Brain microvascular endothelial cell (primary cell): Measurements from ENCODE around the gene ITPKC.

ENCODE experiments used
- DNase-seq: peaks from one replicate; pipeline ENCODE4 v3.0.0-alpha.2; 2020
- H3K27ac ChIP-seq: fragments of 250-450 bp; sonication (Bioruptor Pico); 2 replicates; pipeline ENCODE4 v1.5.1; 2020; ENCODE audit warnings: mild to moderate bottlenecking, moderate library complexity
- H3K27me3 ChIP-seq: fragments of 250-450 bp; sonication (Bioruptor Pico); replicated peaks from 2 replicates; pipeline ENCODE4 v1.5.1; 2020; ENCODE audit warnings: mild to moderate bottlenecking
- H3K36me3 ChIP-seq: fragments of 250-450 bp; sonication (Bioruptor Pico); replicated peaks from 2 replicates; pipeline ENCODE4 v1.5.1; 2020; ENCODE audit warnings: mild to moderate bottlenecking
- H3K4me3 ChIP-seq: 2 replicates; pipeline ENCODE4 v1.5.1; 2011; ENCODE audit warnings: low read depth, mild to moderate bottlenecking, control low read depth, low read length, moderate library complexity
- in situ Hi-C: cut with HindIII; loops from 2 replicates; pipeline ENCODE4 v1.10.0; 2017; ENCODE audit warnings: low sequenced_read_pairs, low pct_ligation_motif_present
- TF ChIP-seq, protein P1 (sequence below): IDR thresholded peaks from 2 replicates; pipeline ENCODE4 v1.5.1; 2011; ENCODE audit warnings: low read depth, mild to moderate bottlenecking, moderate library complexity, low read length, control low read depth, inconsistent platforms; ENCODE audit errors: missing control alignments

Gene ITPKC

DNA sequence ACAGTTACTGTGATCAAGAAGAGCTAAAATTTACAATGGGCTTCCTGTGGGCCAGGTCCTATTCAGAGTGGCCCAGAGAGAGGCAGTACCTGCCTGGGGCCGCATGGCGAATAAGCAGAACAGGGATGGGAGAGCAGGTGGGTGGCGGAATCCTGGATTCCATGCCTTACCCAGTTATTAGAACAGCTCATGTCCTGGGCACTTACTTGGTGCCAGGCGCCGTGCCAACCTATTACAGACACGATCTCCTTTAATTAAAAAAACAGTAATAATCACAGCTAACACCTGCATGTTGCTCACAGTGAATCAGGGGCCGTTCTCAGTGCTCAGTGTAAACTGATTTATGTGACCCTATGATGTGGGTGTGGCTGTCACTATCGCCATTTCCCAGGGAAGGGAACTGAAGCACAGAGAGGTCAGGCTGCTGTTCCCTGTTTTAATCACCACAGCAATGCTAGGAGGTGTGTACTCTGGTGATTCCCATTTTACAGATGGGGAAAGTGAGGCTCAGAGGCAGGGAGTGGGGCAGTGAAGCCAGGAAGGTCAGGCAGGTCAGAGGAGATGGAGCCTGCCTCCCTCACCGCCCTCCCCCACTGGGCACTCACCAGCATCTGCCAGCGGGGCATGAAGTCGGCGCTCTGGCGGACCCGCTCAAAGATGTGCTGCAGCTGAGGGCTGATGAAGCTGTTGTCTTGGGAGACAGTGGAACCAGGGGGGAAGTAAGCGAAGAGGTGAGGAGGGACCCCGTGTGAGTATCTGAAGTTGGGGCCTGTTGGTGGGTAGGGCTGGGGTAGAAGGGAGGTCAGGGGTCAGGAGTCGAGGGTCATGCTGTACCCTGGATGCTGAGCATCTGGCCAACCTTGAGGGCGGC, 12.2 kb upstream of the ITPKC start:
- H3K27ac ChIP-seq, result no peak overlapping the region
- no peak overlapping the region for H3K4me3 ChIP-seq
- no peak for DNase-seq
- H3K27me3 ChIP-seq, result no peaks in the 10 kb centered on the region
- H3K36me3 ChIP-seq, result peaks cover 3% of the 10 kb centered on the region
- TF ChIP-seq, protein P1, sequence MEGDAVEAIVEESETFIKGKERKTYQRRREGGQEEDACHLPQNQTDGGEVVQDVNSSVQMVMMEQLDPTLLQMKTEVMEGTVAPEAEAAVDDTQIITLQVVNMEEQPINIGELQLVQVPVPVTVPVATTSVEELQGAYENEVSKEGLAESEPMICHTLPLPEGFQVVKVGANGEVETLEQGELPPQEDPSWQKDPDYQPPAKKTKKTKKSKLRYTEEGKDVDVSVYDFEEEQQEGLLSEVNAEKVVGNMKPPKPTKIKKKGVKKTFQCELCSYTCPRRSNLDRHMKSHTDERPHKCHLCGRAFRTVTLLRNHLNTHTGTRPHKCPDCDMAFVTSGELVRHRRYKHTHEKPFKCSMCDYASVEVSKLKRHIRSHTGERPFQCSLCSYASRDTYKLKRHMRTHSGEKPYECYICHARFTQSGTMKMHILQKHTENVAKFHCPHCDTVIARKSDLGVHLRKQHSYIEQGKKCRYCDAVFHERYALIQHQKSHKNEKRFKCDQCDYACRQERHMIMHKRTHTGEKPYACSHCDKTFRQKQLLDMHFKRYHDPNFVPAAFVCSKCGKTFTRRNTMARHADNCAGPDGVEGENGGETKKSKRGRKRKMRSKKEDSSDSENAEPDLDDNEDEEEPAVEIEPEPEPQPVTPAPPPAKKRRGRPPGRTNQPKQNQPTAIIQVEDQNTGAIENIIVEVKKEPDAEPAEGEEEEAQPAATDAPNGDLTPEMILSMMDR, result no peak
- in situ Hi-C loops, result no loop called here

DNA sequence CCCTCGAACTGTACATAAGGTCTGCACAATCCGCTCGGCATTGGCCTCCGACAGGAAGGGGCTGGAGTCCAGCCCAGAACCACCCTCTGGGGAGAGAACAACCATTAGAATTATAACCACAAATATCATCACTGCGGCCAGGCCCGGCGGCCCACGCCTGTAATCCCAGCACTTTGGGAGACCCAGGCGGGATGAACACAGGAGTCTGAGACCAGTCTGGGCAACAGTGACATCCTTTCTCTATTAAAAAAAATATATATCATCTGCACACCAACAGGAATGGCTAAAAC, 11.6 kb upstream of the ITPKC start:
- H3K4me3 ChIP-seq, result no peak overlapping the region
- H3K27me3 ChIP-seq, result no peaks in the 10 kb centered on the region
- no peak for DNase-seq
- H3K36me3 ChIP-seq, result peaks cover 3% of the 10 kb centered on the region
- TF ChIP-seq, protein P1, result no peak
- in situ Hi-C loops, result no loop called here
- H3K27ac ChIP-seq, result no peak overlapping the region

DNA sequence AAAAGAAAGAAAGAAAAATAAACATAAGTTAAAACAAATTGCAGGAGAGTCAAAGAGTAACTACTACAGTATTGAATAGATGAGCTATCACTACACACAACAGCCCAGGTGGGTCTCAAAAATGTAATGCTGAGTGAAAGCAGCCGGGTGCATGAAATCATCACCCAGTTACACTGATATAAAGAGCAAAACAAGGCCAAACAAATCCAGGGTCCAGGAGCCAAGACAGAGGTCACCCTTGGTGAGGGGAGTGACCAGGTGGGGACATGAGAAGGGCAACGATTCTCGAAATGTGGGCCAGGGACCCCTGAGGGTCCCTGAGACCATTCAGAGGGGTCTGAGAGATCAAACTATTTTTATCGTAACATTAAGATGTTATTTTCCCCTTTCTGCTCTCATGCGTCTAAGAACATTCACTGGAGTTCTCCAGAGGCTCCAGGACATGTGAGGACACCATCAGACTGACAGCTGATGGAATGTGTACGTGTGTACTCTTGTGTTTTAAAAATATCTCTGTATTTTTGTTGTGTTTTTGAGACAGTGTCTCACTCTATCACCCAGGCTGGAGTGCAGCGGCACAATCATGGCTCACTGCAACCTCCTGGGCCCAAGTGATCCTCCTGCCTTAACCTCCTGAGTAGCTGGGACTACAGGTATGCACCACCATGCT, 10.8 kb upstream of the ITPKC start:
- H3K36me3 ChIP-seq, result peaks cover 3% of the 10 kb centered on the region
- TF ChIP-seq, protein P1, result no peak
- no peak overlapping the region for H3K27ac ChIP-seq
- H3K4me3 ChIP-seq, result no peak overlapping the region
- DNase-seq, result no peak
- in situ Hi-C loops, result no loop called here
- H3K27me3 ChIP-seq, result no peaks in the 10 kb centered on the region

DNA sequence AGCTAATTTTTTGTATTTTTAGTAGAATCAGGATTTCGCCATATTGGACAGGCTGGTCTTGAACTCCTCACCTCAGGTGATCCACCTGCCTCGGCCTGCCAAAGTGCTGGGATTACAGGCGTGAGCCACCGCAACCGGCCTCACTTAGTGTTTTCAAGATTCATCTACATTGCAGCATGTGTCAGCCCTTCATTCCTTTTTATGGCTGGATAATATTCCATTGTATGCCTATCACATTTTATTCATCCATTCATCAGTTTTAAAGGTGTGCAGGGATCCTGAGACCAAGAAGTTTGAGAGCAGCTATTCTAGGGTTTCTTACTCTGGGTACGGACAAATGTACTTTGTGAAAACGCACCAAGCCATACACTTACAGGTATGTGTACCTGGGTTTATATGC, 9.3 kb upstream of the ITPKC start:
- no peak for DNase-seq
- Histone ChIP-seq H3K27ac (no peak overlapping the region), H3K4me3 (no peak overlapping the region), H3K27me3 (no peaks in the 10 kb centered on the region), H3K36me3 (no peaks in the 10 kb centered on the region)
- in situ Hi-C loops, result no loop called here
- TF ChIP-seq, protein P1, result no peak

DNA sequence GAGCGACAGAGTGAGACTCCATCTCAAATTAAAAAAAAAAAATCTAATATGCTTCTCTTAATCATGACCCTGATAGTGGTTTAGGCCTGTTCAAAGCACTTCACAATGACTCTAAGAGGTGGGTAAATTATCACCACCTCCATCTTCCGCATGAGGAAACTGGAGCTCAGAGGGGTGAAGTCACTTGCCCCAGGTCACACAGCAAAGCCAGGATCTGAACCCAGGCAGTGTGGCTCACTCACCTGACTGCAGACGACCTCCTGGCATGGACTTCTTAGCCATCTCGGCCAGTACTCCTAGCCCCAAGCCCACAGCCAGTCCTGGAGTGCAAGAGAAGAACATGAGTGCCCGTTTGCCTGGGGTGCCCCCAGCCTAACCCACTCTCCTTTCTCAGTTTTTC, 7.1 kb upstream of the ITPKC start:
- Histone ChIP-seq H3K27me3 (no peaks in the 10 kb centered on the region), H3K4me3 (no peak overlapping the region), H3K36me3 (no peaks in the 10 kb centered on the region), H3K27ac (no peak overlapping the region)
- in situ Hi-C loops, result no loop called here
- TF ChIP-seq, protein P1, result no peak
- DNase-seq, result no peak

DNA sequence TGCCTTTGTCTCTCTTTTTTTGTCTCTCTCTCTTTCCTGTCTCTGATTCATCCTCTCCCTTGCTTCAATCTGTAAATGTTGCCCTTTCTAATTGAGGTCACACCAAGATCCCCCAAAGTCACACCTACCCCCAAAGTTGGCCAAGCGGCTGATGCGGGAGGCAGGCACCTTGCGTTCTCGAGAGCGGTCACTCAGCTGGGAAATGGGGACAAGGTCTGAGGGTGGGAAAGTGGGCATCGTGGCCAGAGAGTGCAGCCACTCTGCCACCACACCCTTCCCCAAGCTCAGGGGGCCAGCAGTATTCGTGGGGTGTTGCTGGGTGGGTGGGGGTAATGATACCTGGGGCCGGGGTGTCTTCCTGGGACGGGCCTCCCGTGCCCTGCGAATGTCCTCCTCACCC, 3.0 kb upstream of the ITPKC start:
- H3K4me3 ChIP-seq, result no peak overlapping the region
- TF ChIP-seq, protein P1, result no peak
- in situ Hi-C loops, result no loop called here
- H3K36me3 ChIP-seq, result no peaks in the 10 kb centered on the region
- no peak overlapping the region for H3K27ac ChIP-seq
- no peaks in the 10 kb centered on the region for H3K27me3 ChIP-seq
- no peak for DNase-seq
